ENCODE measurements around the gene GRHL3.
A peak's percentile ranks its signal among the peaks of the same experiment; 100 is the strongest.

GRHL3 gene

DNA sequence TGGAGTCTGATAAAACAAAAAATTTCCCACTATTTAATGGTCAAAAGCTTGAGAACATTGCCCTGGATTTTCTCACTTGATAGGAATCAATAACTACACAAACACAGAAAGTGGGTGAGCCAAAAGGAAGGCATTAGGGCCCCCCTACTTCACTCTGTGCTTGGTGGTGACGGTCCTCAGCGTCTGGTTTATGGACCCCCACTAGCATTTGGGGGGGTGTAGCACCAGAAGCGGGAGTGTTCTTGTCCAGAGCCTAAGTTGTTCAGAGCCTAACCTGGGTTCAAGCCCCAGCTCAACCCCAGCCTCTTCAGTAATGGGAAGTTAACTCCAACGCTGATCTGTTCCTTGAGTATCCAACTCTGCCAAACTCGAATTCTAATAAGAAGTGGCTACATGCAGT is 61.4 kb downstream of the GRHL3 start:
- Mint-ChIP-seq H3K4me3 (no peak overlapping the region), H3K27me3 (no peaks in the 10 kb centered on the region), H3K36me3 (peaks cover 13% of the 10 kb centered on the region), H3K4me1 (ENCODE audit: low read depth) (peaks cover 11% of the 10 kb centered on the region), H3K27ac (no peak overlapping the region), H3K9me3 (ENCODE audit: low read depth) (no peaks in the 10 kb centered on the region)

DNA sequence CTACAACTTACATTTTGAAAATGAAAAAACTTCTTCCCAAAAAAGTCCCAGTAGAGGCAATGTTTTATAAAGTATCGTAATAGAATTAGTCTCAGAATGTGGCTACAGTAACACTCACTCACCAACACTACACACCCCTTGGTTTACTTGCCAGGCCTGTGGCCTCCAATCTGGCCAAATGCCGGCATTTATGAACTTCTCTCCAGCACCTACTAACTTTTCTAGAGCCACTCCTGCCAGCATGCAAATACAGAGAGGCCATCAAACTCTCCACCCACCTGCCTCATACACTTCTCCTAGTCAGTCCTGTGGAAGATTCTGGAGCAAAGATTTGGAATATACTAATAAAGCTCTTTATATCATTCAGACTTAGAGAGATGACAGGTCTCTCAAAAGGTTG is 62.1 kb downstream of the GRHL3 start:
- peaks cover 15% of the 10 kb centered on the region for H3K4me1 Mint-ChIP-seq (ENCODE audit: low read depth)
- no peak overlapping the region for H3K4me3 Mint-ChIP-seq
- peaks cover 13% of the 10 kb centered on the region for H3K36me3 Mint-ChIP-seq
- no peak overlapping the region for H3K27ac Mint-ChIP-seq
- H3K9me3 Mint-ChIP-seq (ENCODE audit: low read depth), result no peaks in the 10 kb centered on the region
- H3K27me3 Mint-ChIP-seq, result no peaks in the 10 kb centered on the region

DNA sequence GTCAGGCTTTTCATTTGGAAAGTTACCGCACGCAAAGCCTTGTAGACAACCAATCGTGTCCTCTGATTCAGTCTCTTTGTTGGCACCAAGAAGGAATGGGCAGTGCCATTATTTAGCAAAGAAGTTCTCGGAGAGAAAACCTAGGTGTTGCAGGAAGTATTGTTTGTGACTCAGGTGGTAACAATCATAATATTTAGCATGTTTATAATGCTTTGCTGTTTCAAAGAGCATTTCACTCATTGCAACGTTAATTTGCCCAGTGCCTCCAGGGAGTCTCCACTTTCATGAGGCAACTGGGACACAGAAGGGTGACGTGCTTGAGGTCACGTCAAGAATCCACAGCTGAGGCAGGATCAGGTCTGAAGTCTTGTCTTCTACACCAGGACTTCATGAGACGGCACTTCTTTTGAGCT is 63.0 kb downstream of the GRHL3 start:
- Mint-ChIP-seq H3K27ac (no peak overlapping the region), H3K9me3 (ENCODE audit: low read depth) (no peaks in the 10 kb centered on the region), H3K27me3 (no peaks in the 10 kb centered on the region), H3K4me1 (ENCODE audit: low read depth) (peaks cover 15% of the 10 kb centered on the region), H3K4me3 (no peak overlapping the region), H3K36me3 (peaks cover 13% of the 10 kb centered on the region)

DNA sequence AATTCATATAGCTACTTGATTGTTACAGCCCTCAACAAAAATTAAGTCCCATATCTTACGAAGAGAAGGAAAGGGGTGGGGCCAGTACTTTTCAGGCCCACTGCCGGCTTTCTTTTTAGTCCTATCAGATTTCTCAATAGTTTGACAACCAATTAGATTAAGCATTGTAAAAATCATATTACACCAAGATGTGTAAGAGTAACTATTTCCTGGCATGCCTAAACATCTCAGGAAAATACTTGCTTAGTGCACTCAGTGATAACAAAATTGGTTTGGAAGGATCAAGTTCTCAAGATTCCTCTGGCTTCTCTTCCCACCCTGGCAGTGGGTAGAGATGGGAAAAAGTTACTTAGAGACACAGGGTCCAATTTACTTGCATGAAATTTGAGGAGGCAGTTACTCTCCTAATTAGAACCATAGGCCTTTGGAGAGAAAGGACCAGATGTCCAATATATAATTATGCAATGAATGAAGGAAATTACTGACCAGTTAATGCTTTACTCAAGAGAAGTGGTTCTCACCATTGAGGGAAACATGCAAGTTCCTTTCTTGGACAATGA is 64.3 kb downstream of the GRHL3 start:
- Mint-ChIP-seq H3K9me3 (ENCODE audit: low read depth) (no peaks in the 10 kb centered on the region), H3K27ac (no peak overlapping the region), H3K4me1 (ENCODE audit: low read depth) (peaks cover 15% of the 10 kb centered on the region), H3K27me3 (no peaks in the 10 kb centered on the region), H3K4me3 (no peak overlapping the region), H3K36me3 (peaks cover 11% of the 10 kb centered on the region)

DNA sequence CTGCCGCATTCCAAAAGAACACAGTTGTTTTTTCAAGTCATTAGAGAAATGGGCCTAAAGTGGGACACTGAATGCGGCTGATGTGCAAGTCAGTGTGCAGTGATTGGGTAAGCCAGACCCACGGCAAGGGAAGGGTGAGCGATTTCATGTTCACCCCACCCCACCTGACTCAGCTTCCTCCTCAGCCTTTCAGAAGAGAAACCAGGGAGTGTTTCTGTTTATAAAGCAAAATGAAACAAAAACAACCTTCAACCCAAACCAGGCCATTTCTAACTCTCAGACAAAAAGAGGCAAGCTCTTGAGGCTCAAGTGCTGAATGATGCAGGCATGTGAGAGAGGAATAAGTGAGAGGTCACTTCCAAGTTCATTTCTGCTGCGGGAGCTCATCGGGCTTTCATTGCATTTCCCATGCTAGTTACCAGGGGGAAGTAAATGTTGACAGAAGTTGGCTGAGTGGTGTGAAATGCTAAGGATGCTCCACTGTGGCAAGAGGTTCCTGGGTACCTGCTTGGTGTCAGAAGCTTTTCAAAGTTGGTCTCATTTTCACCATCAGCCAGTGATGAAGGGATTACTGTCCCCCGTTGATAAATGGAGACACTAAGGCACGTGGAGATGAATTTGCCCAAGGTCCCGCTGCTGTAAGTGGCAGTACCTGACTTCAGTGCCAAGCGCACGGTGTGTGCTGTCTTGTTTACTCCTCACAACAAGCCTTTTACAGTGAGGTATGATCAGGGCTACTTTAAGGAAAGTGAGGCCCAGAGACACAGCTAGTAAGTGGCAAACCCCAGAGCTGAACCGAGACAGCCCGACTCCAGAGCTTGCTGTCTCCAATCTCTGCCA is 65.3 kb downstream of the GRHL3 start:
- Mint-ChIP-seq H3K4me1 (ENCODE audit: low read depth) (peaks cover 15% of the 10 kb centered on the region), H3K4me3 (no peak overlapping the region), H3K27ac (no peak overlapping the region), H3K9me3 (ENCODE audit: low read depth) (no peaks in the 10 kb centered on the region), H3K27me3 (no peaks in the 10 kb centered on the region), H3K36me3 (peaks cover 5% of the 10 kb centered on the region)

DNA sequence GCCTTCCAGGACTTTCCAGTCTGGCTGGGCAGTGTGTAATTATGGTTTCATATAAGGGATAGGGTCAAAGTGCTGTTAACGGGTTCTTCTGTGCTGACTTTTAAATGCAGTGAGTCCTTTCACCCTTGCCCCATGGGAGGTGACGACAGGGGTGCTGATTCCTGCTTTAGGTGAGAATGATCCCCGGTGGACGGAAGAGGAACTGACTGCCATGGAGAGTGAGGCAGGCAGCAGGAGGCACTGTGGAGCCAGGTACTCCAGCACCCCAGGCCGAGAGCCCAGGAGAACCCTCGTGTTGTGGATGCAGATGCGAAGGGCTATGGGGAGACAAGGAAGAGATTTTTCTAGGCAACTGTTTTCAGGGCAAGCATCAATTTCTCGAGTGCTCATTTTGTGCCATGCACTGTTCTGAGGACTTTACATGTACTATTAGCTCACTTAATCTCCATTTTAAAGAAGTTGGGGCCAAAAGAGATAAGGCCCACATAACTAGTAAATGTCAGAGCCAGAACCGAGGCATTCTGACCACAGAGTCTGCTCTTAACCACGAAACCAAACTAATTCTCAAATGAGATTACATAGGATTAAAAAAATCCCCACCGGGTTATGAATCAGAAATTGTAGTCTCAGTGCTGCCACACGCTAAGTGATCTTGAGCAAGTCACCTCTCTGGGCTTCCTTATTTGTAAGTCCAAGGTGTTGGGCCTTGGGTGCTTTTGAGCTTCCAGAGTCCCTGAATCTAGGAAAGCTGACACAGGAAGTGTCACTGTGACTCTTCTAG is 66.2 kb downstream of the GRHL3 start:
- Mint-ChIP-seq H3K27ac (no peak overlapping the region), H3K27me3 (no peaks in the 10 kb centered on the region), H3K36me3 (peaks cover 4% of the 10 kb centered on the region), H3K4me1 (ENCODE audit: low read depth) (peaks cover 15% of the 10 kb centered on the region), H3K4me3 (no peak overlapping the region), H3K9me3 (ENCODE audit: low read depth) (no peaks in the 10 kb centered on the region)

DNA sequence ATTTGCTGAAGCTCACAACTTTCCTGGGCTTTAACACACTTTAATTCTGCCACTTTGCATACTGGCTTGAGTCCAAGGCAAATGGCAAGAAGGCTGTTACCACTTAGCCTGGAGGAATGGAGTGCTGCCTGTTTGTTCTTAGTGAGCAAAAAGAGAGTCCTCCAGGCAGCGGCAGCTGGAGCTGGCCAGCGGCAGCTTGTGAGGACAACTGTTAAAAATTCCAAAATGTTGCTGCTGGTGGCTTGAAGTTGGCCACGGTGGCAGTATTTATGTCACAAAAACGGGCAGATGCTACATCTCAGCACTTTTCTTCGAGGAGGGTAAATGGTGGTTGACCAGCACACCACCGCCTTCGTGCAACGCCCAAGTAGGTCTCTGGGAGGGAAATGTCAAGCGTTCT is 67.1 kb downstream of the GRHL3 start:
- Mint-ChIP-seq H3K4me3 (no peak overlapping the region), H3K36me3 (peaks cover 4% of the 10 kb centered on the region), H3K27me3 (no peaks in the 10 kb centered on the region), H3K4me1 (ENCODE audit: low read depth) (peaks cover 19% of the 10 kb centered on the region), H3K9me3 (ENCODE audit: low read depth) (no peaks in the 10 kb centered on the region), H3K27ac (no peak overlapping the region)

DNA sequence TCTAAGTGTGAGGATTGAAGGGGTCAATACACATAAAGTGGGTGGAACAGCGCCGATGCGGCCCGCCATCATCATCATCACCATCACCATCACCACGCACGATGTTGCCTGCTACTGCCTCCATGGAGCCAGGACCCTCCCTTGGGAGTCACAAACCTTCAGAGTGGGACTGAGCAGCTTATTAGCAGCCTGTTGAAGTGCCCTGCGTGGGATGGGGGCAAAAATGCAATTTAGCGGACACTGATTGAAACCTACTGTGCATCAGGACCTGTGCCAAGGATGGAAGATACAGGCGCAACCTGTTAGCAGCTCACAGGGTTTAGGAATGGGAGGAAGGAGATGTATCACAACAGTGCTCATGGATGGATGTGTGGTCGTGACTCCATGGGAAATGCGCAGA is 67.8 kb downstream of the GRHL3 start:
- H3K4me3 Mint-ChIP-seq, result no peak overlapping the region
- H3K27ac Mint-ChIP-seq, result no peak overlapping the region
- H3K4me1 Mint-ChIP-seq (ENCODE audit: low read depth), result peaks cover 26% of the 10 kb centered on the region
- peaks cover 4% of the 10 kb centered on the region for H3K36me3 Mint-ChIP-seq
- no peaks in the 10 kb centered on the region for H3K9me3 Mint-ChIP-seq (ENCODE audit: low read depth)
- no peaks in the 10 kb centered on the region for H3K27me3 Mint-ChIP-seq

DNA sequence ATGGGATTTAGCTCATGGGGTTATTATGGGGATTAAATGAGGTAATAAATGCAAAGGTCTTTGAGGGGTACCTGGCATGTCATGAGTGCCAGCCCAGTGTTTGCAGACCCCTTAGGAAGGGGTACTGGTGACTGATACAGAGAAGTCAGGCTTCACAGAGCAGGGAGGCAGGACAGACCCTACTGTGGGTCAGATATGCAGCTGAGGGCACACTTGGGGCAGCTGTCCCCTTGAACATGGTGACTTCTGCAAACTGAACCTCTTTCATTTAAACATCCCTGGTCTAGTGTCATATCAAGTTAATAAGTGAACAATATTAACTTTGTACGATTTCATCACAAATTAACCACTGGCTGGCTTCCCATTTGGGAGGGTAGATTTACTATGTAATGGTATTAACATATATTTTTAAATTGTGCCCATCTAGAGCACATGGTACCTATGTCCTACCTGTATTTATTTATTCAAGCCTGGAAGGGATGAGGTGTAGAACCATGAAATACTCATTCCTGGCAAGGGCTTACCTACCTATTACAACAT is 68.5 kb downstream of the GRHL3 start:
- Mint-ChIP-seq H3K27me3 (no peaks in the 10 kb centered on the region), H3K4me1 (ENCODE audit: low read depth) (peaks cover 34% of the 10 kb centered on the region), H3K4me3 (no peak overlapping the region), H3K36me3 (peaks cover 4% of the 10 kb centered on the region), H3K9me3 (ENCODE audit: low read depth) (no peaks in the 10 kb centered on the region), H3K27ac (no peak overlapping the region)

DNA sequence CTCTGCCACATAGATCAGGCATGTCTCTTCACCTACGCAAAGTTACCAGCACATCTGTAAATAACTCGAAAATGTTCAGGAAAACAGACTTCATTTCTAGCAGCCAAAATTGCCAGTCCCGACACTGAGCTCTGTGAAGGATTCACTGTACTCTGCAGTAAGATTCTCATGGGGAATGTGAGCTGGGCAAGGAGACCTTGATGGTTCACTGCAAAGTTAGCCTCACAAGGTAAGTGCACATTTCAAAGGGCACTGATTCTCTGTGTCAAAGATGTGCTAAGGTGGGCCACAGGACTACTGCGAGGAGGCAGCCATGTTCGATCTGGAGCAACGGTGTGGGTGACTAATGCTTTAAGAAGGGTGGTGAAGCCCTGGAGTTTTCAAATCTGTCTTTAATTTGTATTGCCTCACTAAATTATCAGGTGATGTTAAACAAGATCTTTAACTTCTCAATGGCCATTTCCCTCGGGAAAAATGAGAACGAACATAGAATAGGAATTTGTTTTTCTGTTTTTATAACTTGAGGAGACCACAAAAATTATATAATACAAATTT is 69.3 kb downstream of the GRHL3 start:
- peaks cover 4% of the 10 kb centered on the region for H3K36me3 Mint-ChIP-seq
- no peaks in the 10 kb centered on the region for H3K27me3 Mint-ChIP-seq
- H3K27ac Mint-ChIP-seq, result no peak overlapping the region
- H3K9me3 Mint-ChIP-seq (ENCODE audit: low read depth), result no peaks in the 10 kb centered on the region
- H3K4me3 Mint-ChIP-seq, result no peak overlapping the region
- H3K4me1 Mint-ChIP-seq (ENCODE audit: low read depth), result peaks cover 41% of the 10 kb centered on the region

DNA sequence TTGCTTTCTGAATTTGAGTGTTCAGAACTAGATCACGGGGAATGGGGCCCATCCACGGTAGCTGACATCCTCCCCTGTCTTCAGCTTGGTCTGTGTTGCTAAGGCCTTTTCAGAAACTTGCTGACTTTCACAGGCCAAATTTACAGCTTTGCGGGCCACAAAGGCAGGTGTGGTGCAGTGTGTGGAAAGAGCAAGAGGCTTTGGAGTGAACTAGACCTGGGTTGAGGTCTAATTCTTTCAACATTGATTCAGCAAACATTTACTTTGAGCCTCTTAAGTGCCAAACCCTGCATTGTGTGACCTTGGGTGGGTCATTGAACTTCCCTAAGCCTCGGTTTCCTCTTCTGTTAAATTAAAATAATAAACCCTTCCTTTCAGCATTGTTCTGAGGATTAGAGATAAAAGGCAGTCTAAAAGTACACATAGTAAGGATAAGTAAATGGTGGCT is 70.1 kb downstream of the GRHL3 start:
- no peaks in the 10 kb centered on the region for H3K27me3 Mint-ChIP-seq
- H3K9me3 Mint-ChIP-seq (ENCODE audit: low read depth), result no peaks in the 10 kb centered on the region
- no peak overlapping the region for H3K27ac Mint-ChIP-seq
- H3K4me3 Mint-ChIP-seq, result no peak overlapping the region
- H3K4me1 Mint-ChIP-seq (ENCODE audit: low read depth), result peaks cover 45% of the 10 kb centered on the region
- H3K36me3 Mint-ChIP-seq, result peaks cover 2% of the 10 kb centered on the region

DNA sequence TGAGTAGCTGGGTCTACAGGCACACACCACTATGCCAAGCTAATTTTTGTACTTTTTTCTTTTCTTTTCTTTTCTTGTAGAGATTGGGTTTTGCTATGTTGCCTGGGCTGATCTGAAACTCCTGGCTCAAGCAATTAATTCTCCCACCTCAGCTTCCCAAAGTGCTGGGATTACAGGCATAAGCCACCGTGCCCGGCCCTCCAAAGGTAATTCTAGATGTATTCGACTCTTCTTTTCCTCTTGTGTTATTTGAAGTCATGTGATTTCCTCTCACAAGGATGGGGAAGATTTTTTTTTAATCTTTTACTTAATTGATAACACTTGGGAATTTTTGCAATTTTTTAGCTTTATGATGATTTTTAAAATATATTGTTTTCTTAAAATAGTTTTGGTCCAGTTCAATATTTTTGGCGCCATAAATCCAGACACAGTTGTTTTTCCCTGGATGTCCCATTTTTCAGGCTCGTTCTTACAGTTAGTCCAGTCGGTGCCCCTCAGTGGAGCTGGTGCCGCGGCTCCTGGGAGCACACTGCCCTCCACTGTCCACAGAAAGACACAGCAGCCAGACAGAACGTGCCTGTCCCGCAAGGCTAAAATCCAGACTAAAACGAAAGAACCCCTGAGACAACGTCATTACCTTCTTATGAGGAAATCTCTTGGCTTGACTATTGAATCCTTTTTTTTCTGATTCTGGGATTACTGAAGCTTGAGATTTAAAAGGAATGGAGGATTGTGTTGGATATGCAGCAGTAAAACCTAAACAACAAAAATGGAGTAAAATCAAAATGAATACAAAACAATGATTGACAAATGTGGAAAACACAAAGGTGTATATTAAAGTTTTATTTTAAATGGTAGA is 72.0 kb downstream of the GRHL3 start:
- no peaks in the 10 kb centered on the region for H3K27me3 Mint-ChIP-seq
- H3K27ac Mint-ChIP-seq, result peak overlapping the region; percentile 94
- H3K36me3 Mint-ChIP-seq, result peaks cover 5% of the 10 kb centered on the region
- H3K9me3 Mint-ChIP-seq (ENCODE audit: low read depth), result no peaks in the 10 kb centered on the region
- H3K4me1 Mint-ChIP-seq (ENCODE audit: low read depth), result peaks cover 40% of the 10 kb centered on the region
- peak overlapping the region; percentile 71 for H3K4me3 Mint-ChIP-seq

DNA sequence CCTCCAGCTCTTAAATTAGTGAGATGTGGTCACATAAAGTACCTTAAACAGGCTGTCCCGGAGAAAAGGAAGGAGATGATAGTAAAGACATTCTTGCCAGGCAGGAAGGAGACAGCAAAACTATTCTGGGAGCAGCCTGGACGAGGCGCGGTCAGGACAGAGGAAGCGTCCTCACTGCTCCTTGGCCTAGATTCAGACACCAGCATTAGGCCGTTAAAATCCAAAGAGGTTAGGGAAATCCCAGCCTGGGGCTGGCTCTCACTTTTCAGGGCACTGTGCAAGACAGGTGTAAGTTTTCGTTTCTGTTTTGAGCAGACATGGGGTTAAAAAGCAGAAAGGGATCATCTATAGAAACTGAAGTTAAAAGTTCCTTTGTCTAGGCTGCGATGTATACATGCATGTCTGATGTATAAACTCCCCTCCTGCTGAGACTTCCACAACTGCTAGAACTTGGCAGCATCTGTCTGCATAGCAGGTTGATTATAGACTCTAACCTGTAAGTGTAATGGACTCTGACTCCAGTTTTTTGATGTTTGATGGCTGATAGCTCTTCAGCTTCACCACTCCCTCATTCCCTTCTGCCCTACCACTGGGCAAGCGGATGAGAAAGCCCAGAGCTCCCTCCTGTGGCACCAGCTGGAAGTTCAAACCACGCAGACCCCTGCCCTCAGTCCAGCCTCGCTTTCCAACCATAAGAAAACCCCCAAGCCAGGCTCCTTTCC is 72.9 kb downstream of the GRHL3 start:
- H3K36me3 Mint-ChIP-seq, result peaks cover 5% of the 10 kb centered on the region
- H3K27ac Mint-ChIP-seq, result peak overlapping the region; percentile 94
- H3K9me3 Mint-ChIP-seq (ENCODE audit: low read depth), result no peaks in the 10 kb centered on the region
- H3K27me3 Mint-ChIP-seq, result no peaks in the 10 kb centered on the region
- peaks cover 40% of the 10 kb centered on the region for H3K4me1 Mint-ChIP-seq (ENCODE audit: low read depth)
- H3K4me3 Mint-ChIP-seq, result peak overlapping the region; percentile 71

DNA sequence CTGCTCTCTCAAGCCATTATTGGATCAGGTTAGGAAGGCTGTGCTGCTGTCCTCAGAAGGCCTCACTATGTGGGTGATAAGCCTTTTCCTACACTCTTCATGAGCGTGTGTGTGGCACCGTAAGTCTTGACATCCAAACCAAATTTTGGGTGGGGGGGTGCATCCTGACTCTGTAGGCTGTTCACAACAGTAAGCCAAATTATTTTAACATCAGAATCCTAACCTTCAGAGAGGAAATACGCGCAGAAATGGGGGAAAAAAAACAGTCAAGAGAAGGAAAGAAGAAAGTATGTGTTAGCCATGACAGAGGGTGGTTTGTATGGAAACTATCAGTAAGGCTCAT is 73.4 kb downstream of the GRHL3 start:
- Mint-ChIP-seq H3K4me3 (no peak overlapping the region), H3K27ac (peak overlapping the region; percentile 94), H3K9me3 (ENCODE audit: low read depth) (no peaks in the 10 kb centered on the region), H3K4me1 (ENCODE audit: low read depth) (peaks cover 40% of the 10 kb centered on the region), H3K27me3 (no peaks in the 10 kb centered on the region), H3K36me3 (peaks cover 8% of the 10 kb centered on the region)

Measured in activated naive CD8-positive, alpha-beta T cell (primary cell).